ENCODE data around the gene NFIA. TPM values are rescaled to one million over a fixed set of nuclear protein-coding genes. Genes with fewer than 3 reads are reported as not detected.

The NFIA gene
- total RNA-seq, 1 experiment from 2014 or later: 38.6 TPM

GRCh38 chr1:61330018-61330417, 247.7 kb downstream of the NFIA start:
- DNase-seq: no peak
- Mint-ChIP-seq H3K27me3 (ENCODE audit: unreplicated experiment) (no peaks in the 10 kb centered on the region), H3K36me3 (ENCODE audit: insufficient read depth, unreplicated experiment) (no peaks in the 10 kb centered on the region), H3K4me3 (ENCODE audit: low read depth, unreplicated experiment) (no peak overlapping the region), H3K27ac (ENCODE audit: unreplicated experiment) (no peak overlapping the region), H3K4me1 (ENCODE audit: low read depth, unreplicated experiment) (no peaks in the 10 kb centered on the region), H3K9me3 (ENCODE audit: low read depth, unreplicated experiment) (no peaks in the 10 kb centered on the region)
- CTCF ChIA-PET: no interaction called here
- TF ChIP-seq CTCF (IDR thresholded peaks at IDR 0.05; ENCODE audit: unreplicated experiment): no peak
- no TSS peak for BruUV-seq (replicated peaks)
- intact Hi-C loops (cut with micrococcal nuclease; ENCODE audit: unreplicated experiment): loop anchor here (10.0 kb wide), 1 partner anchor 105 kb away; no protein-coding TSS in a partner anchor

- H3K27me3 Mint-ChIP-seq (ENCODE audit: unreplicated experiment): no peaks in the 10 kb centered on the region
- CTCF ChIA-PET: no interaction called here
- no peak for DNase-seq
- no peaks in the 10 kb centered on the region for H3K9me3 Mint-ChIP-seq (ENCODE audit: low read depth, unreplicated experiment)
- no peak overlapping the region for H3K27ac Mint-ChIP-seq (ENCODE audit: unreplicated experiment)
- no peak for TF ChIP-seq CTCF (IDR thresholded peaks at IDR 0.05; ENCODE audit: unreplicated experiment)
- H3K4me3 Mint-ChIP-seq (ENCODE audit: low read depth, unreplicated experiment): no peak overlapping the region
- no TSS peak for BruUV-seq (replicated peaks)
- no peaks in the 10 kb centered on the region for H3K36me3 Mint-ChIP-seq (ENCODE audit: insufficient read depth, unreplicated experiment)
- H3K4me1 Mint-ChIP-seq (ENCODE audit: low read depth, unreplicated experiment): no peaks in the 10 kb centered on the region
- intact Hi-C loops (cut with micrococcal nuclease; ENCODE audit: unreplicated experiment): loop anchor here (10.0 kb wide), 1 partner anchor 106 kb away; no protein-coding TSS in a partner anchor
Measured at GRCh38 chr1:61330571-61330970, 248.2 kb downstream of the NFIA start.

- no peaks in the 10 kb centered on the region for H3K36me3 Mint-ChIP-seq (ENCODE audit: insufficient read depth, unreplicated experiment)
- H3K4me1 Mint-ChIP-seq (ENCODE audit: low read depth, unreplicated experiment): peaks cover 12% of the 10 kb centered on the region
- H3K9me3 Mint-ChIP-seq (ENCODE audit: low read depth, unreplicated experiment): no peaks in the 10 kb centered on the region
- intact Hi-C loops (cut with micrococcal nuclease; ENCODE audit: unreplicated experiment): loop anchor here (10.0 kb wide), 1 partner anchor 107 kb away; no protein-coding TSS in a partner anchor
- no peak overlapping the region for H3K27ac Mint-ChIP-seq (ENCODE audit: unreplicated experiment)
- DNase-seq: no peak
- no TSS peak for BruUV-seq (replicated peaks)
- no peak for TF ChIP-seq CTCF (IDR thresholded peaks at IDR 0.05; ENCODE audit: unreplicated experiment)
- CTCF ChIA-PET: no interaction called here
- no peak overlapping the region for H3K4me3 Mint-ChIP-seq (ENCODE audit: low read depth, unreplicated experiment)
- no peaks in the 10 kb centered on the region for H3K27me3 Mint-ChIP-seq (ENCODE audit: unreplicated experiment)
Measured at GRCh38 chr1:61332196-61332753, 249.9 kb downstream of the NFIA start.

- H3K27me3 Mint-ChIP-seq (ENCODE audit: unreplicated experiment): no peaks in the 10 kb centered on the region
- CTCF ChIA-PET: no interaction called here
- peaks cover 3% of the 10 kb centered on the region for H3K36me3 Mint-ChIP-seq (ENCODE audit: insufficient read depth, unreplicated experiment)
- H3K9me3 Mint-ChIP-seq (ENCODE audit: low read depth, unreplicated experiment): no peaks in the 10 kb centered on the region
- no peak for DNase-seq
- peaks cover 17% of the 10 kb centered on the region for H3K4me1 Mint-ChIP-seq (ENCODE audit: low read depth, unreplicated experiment)
- no peak overlapping the region for H3K27ac Mint-ChIP-seq (ENCODE audit: unreplicated experiment)
- no peak for TF ChIP-seq CTCF (IDR thresholded peaks at IDR 0.05; ENCODE audit: unreplicated experiment)
- intact Hi-C loops (cut with micrococcal nuclease; ENCODE audit: unreplicated experiment): loop anchor here (10.0 kb wide), 1 partner anchor 108 kb away; no protein-coding TSS in a partner anchor
- BruUV-seq (replicated peaks): no TSS peak
- no peak overlapping the region for H3K4me3 Mint-ChIP-seq (ENCODE audit: low read depth, unreplicated experiment)
Measured at GRCh38 chr1:61332796-61333195, 250.4 kb downstream of the NFIA start.

All from Calu3 (cell line).